GM12892 (cell line): Measurements from ENCODE around the gene CACNA2D3.

ENCODE experiments used
- POLR2A ChIP-seq: IDR thresholded peaks from 2 replicates; pipeline ENCODE4 v1.6.1; 2011; ENCODE audit warnings: low read depth, low read length, control low read depth
- POLR2AphosphoS5 ChIP-seq: IDR thresholded peaks from 2 replicates; pipeline ENCODE4 v1.6.1; 2011; ENCODE audit warnings: low read depth, low read length, control low read depth
- TAF1 ChIP-seq: IDR thresholded peaks from 2 replicates; pipeline ENCODE4 v1.6.1; 2011; ENCODE audit warnings: low read depth, mild to moderate bottlenecking, control low read depth, low read length, borderline replicate concordance

DNA sequence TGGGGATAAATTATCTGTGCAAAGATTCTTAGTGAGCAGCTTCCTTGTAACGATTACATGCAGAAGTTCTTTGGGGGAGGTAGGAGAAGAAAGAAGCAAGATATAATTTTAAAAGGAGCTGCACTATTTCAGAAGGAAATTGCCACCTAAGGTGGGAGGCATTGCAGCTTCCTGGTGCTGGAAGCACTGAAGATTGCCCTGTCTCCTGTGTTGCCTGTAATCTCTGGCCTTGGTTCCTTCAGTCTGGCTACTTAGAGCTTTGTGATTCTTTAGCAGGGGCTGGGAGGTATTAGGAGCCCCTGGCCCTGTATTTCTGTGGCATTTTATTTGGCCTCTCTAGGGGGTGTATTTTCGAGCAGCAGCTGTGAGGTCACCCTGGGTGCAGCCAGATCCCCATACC is 35.5 kb downstream of the CACNA2D3 start:
- TF ChIP-seq POLR2AphosphoS5 (no peak), POLR2A (no peak), TAF1 (no peak)
